GF-D8 (cell line): ENCODE data around the gene KIAA0040.
A peak's percentile ranks its signal among the peaks of the same experiment; 100 is the strongest.
"Not testable (repeated sequence)": the region's sequence is repeated elsewhere in the genome, so short reads cannot be mapped to it uniquely, and the experiment has no call there.

ENCODE experiments used
- DNase-seq: peaks from one replicate; lab custom pipeline; 2025; lab: John Stamatoyannopoulos, UW

KIAA0040 gene

GRCh38 chr1:175134500-175134899 lies 58.1 kb downstream of the KIAA0040 start:
- no peak for DNase-seq

DNA sequence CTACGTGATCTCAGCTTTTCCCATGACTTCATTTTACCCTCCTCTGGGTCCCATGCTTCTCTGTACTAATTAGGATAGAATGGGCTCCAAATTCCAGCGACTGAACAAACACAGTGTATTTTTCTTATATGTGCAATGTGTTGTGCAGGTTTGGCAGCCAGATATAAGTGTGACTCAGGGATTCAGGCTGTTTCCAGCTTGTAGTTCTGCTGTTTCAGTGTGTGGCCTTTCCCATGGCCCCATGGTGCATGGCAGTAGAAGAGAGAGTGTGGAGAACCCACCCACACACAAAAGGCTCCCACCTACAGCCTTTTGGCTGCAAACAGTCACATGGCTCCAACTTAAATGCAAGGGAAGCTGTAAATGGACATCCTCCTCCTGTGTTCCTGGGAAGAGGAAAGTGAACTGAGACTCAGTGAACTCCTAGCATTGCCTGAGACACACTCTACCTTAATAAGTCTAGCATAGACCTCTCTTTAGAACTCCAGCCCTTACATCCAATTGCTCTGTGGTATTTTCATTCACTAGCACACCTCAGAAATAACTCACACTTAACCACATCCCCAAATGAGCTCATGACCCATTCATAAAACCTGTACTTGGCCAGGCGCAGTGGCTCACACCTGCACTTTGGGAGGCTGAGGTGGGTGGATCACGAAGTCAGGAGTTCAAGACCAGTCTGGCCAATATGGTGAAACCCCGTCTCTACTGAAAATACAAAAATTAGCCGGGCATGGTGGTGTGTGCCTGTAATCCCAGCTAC lies 58.7 kb downstream of the KIAA0040 start:
- no peak for DNase-seq

DNA sequence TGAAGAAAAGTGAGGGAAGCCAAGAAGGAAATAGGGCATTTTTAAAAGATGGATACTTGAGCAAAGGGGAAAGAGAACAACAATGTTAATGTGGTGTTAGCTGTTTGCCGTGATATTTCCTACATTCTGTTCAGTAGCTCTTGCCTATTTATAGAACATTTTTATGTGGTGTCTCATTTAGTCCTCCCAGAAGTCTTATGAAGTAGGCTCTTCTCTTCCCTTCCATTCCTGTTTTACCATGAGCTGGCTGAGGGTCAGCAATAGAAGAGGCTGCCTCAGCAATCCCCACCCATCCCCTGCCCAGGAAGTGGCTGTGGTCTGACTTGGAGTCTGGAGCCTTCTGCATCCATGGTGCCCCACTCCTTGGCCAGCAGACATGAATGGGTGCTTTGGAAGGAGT lies 60.1 kb downstream of the KIAA0040 start:
- no peak for DNase-seq

DNA sequence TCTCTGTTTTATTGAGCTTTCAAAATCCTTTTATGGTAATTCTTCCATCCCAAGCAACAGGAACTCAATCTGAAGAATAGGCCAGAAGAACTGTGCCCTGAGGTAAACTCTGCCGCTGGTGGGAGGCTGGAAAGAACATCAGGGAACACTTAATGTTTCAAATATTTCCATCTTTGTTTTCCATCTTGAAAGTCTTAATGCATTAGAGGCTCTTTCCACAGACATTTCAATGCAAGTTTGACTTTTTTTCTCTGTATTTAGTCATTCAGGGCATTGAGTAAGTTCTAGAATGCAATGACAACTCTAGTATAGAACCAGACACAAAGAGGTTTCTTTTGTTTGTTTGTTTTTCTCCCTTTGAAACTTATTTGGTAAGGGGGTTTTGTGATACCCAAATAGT lies 61.5 kb downstream of the KIAA0040 start:
- no peak for DNase-seq

- no peak for DNase-seq
Observed at GRCh38 chr1:175130649-175131045, 61.9 kb downstream of the KIAA0040 start.

DNA sequence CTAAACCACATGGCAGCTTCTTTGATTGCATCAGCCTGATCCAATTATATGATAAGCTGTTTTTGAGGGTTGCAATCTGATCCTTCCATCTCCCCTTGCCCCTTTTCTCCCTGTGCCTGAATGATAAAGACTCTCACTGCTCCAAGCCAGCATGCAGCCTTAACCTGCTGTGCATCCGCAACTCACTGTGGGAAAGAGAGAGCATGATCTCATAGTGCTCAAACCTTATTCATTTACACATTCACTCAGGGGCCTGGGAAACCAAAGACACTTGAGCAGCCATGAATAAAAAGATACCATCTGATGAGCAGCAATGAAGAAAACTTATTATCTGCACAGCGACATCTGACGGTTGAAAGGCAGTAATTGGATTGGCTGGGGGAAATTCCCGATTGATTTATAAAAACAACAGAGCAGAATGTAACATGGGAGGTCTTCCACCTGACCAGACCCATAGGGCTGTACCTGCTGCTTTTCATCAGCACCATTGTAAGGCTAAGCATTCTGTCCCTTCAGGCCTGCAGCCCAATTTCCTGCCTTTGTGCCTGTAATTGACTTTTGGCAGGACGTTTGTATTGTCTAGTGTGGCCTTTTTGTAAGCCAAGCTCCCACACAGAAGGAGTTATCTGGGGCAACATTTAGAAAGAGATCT lies 62.5 kb downstream of the KIAA0040 start:
- peak; percentile 70 for DNase-seq

GRCh38 chr1:175129644-175129996 lies 63.0 kb downstream of the KIAA0040 start:
- no peak for DNase-seq

- no peak for DNase-seq
Observed at GRCh38 chr1:175129182-175129581, 63.4 kb downstream of the KIAA0040 start.

DNA sequence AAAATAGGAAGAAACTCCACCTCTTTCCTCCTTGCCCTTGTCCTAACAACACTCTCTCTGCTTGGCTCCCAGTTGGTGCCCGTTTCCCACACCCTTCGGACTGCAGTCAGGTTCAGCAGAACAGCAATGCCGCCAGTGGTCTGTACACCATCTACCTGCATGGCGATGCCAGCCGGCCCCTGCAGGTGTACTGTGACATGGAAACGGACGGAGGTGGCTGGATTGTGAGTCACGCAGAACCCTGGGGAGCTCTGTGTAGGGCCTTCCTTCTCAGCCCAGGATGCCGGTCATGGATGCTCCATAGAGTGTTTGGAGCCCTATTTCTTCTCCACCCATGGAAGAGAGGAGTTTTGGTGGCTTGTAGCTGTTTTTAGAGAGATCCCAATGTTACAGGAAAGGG lies 64.1 kb downstream of the KIAA0040 start:
- no peak for DNase-seq

DNA sequence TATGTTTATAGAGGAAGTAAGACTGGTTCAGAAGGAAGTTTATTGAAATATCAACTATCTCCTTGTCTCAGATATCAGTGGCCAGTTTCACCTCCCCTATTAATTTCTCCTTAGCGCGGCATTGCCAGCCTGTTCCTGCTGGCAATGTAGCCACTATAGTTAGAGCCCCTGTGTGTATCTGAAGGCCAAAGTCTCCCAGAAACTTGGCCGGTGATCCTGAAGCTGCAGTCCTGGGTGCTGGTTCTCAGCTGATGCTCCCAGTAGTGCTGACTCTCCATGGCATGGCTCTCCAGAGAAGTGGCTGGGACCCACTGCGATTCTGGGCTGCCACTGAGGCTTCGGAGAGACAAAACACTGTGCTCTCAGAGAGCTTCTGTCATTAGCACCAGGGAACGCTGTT lies 65.0 kb downstream of the KIAA0040 start:
- DNase-seq = no peak

GRCh38 chr1:175126347-175126746 lies 66.2 kb downstream of the KIAA0040 start:
- no peak for DNase-seq

GRCh38 chr1:175124861-175125260 lies 67.7 kb downstream of the KIAA0040 start:
- peak; percentile 34 for DNase-seq

- DNase-seq = no peak
Observed at GRCh38 chr1:175120511-175120910, 72.1 kb downstream of the KIAA0040 start.

DNA sequence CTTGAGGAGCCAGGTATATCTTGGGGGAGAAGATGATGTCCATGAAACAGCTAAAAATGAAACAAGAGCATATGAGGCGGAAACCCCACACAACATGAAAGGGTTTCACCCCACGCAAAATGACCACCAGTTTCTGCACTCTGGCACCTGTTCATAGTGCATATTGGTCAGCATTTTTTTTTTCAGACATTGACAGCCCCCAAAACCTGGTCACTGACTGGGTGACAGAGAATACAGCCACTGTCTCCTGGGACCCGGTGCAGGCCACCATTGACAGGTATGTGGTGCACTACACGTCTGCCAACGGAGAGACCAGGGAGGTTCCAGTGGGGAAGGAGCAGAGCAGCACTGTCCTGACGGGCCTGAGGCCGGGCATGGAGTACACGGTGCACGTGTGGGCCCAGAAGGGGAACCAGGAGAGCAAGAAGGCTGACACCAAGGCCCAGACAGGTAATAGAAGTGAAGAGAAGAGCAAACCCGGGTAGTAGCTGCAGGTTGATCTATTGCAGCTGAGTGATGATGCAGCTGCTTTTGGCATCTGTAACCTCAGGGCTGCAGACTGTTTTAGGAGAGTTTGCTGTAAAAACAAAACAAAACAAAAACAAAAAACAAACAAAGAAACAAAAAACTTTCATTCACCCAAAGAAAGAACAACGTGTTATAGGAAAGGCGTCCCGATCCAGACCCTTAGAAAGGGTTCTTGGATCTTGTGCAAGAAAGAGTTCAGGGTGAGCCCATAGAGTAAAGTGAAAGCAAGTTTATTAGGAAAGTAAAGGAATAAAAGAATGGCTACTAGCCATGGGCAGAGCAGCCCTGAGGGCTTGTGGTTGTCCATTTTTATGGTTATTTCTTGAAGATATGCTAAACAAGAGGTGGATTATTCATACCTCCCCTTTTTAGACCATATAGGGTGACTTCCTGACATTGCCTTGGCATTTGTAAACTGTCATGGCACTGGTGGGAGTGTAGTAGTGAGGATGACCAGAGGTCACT lies 73.9 kb downstream of the KIAA0040 start:
- DNase-seq = no peak

DNA sequence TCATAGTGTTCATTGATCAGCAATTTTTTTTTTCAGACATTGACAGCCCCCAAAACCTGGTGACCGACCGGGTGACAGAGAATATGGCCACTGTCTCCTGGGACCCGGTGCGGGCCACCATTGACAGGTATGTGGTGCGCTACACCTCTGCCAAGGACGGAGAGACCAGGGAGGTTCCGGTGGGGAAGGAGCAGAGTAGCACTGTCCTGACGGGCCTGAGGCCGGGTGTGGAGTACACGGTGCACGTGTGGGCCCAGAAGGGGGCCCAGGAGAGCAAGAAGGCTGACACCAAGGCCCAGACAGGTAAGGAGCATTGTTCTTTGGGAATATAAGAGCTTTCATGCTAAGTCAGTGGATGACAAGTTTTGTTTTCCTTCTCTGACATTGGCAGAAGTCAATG lies 75.7 kb downstream of the KIAA0040 start:
- no peak for DNase-seq

- no peak for DNase-seq
Observed at GRCh38 chr1:175116210-175116798, 76.3 kb downstream of the KIAA0040 start.

GRCh38 chr1:175114996-175115395 lies 77.6 kb downstream of the KIAA0040 start:
- DNase-seq = no peak

GRCh38 chr1:175108331-175108820 lies 84.2 kb downstream of the KIAA0040 start:
- DNase-seq = not testable (repeated sequence)
